KMS-11 (cell line): ENCODE results near the gene CALML3.

Experiments used
- H2AFZ ChIP-seq: fragments of 200-600 bp; sonication (generic); 2 replicates; pipeline ENCODE4 v1.6.1; 2016; ENCODE audit warnings: antibody characterized with exemption, mixed run types, low read depth
- H3K27ac ChIP-seq: fragments of 200-600 bp; sonication (generic); 2 replicates; pipeline ENCODE4 v1.6.1; 2016; ENCODE audit warnings: mild to moderate bottlenecking, mixed run types
- H3K27me3 ChIP-seq: fragments of 200-600 bp; sonication (generic); 2 replicates; pipeline ENCODE4 v1.6.1; 2017; ENCODE audit warnings: mild to moderate bottlenecking, low read depth, mixed run types, moderate library complexity; ENCODE audit not compliant: insufficient read depth
- H3K36me3 ChIP-seq: fragments of 200-600 bp; sonication (generic); 2 replicates; pipeline ENCODE4 v1.6.1; 2017; ENCODE audit warnings: mild to moderate bottlenecking, mixed run types; ENCODE audit not compliant: insufficient read depth
- H3K4me1 ChIP-seq: fragments of 200-600 bp; sonication (generic); 2 replicates; pipeline ENCODE4 v1.6.1; 2016; ENCODE audit warnings: mild to moderate bottlenecking, low read depth, mixed run types; ENCODE audit not compliant: poor library complexity, severe bottlenecking
- H3K4me2 ChIP-seq: fragments of 200-600 bp; sonication (generic); 2 replicates; pipeline ENCODE4 v1.7.0; 2016; ENCODE audit warnings: mild to moderate bottlenecking, mixed run types
- H3K4me3 ChIP-seq: fragments of 200-600 bp; sonication (generic); IDR thresholded peaks from 2 replicates; pipeline ENCODE4 v1.6.1; 2017; ENCODE audit warnings: low read depth, low read length, mixed read lengths; ENCODE audit not compliant: insufficient read depth
- H3K79me2 ChIP-seq: fragments of 200-600 bp; sonication (generic); 2 replicates; pipeline ENCODE4 v1.6.1; 2016; ENCODE audit warnings: low read depth, mixed run types; ENCODE audit not compliant: insufficient read depth
- H3K9ac ChIP-seq: fragments of 200-600 bp; sonication (generic); 2 replicates; pipeline ENCODE4 v1.6.1; 2016; ENCODE audit warnings: mild to moderate bottlenecking, mixed run types
- H4K20me1 ChIP-seq: fragments of 200-600 bp; sonication (generic); 2 replicates; pipeline ENCODE4 v1.6.1; 2016; ENCODE audit warnings: mild to moderate bottlenecking, mixed run types; ENCODE audit not compliant: insufficient read depth
- TF ChIP-seq, protein P1 (sequence below): fragments of 200-600 bp; sonication (generic); conservative IDR thresholded peaks from 2 replicates; pipeline ENCODE4 v1.6.1; 2017; ENCODE audit warnings: low read depth, mild to moderate bottlenecking, antibody characterized with exemption, low read length, moderate library complexity, mixed read lengths

The CALML3 gene

DNA sequence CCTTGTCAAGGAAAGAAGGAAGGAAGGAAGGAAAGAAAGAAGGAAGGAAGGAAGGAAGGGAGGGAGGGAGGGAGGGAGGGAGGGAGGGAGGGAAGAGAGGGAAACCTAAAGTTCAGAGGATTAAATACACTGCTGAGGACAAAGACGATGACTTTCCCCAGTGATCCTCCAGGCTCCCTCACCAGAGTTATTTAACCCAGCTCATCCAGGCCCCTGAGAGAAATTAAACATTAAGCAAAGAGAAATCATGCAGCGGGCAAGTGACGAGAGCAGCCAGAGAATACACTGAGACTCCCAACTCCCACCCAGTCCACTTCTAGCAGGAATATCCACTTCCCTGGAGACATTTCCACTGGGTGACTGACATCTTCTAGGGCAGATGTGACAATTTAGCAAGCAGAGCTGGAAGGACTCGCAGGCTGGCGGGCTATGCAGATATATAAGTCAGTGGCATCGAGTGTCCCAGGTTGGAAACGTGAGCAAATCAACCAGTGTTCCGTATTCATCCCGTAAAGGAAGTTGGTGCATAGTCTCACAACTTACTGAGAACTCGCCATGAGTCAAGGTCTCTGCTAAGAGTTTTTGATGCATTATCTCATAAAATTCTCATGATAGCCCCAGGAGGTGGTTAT, 48.7 kb downstream of the CALML3 start:
- Histone ChIP-seq H3K9ac (no peak overlapping the region), H3K27me3 (no peaks in the 10 kb centered on the region), H3K79me2 (no peaks in the 10 kb centered on the region), H3K27ac (no peak overlapping the region), H3K36me3 (no peaks in the 10 kb centered on the region), H4K20me1 (no peaks in the 10 kb centered on the region), H2AFZ (no peak overlapping the region), H3K4me2 (no peak overlapping the region), H3K4me1 (no peaks in the 10 kb centered on the region), H3K4me3 (no peak overlapping the region)
- TF ChIP-seq, protein P1, sequence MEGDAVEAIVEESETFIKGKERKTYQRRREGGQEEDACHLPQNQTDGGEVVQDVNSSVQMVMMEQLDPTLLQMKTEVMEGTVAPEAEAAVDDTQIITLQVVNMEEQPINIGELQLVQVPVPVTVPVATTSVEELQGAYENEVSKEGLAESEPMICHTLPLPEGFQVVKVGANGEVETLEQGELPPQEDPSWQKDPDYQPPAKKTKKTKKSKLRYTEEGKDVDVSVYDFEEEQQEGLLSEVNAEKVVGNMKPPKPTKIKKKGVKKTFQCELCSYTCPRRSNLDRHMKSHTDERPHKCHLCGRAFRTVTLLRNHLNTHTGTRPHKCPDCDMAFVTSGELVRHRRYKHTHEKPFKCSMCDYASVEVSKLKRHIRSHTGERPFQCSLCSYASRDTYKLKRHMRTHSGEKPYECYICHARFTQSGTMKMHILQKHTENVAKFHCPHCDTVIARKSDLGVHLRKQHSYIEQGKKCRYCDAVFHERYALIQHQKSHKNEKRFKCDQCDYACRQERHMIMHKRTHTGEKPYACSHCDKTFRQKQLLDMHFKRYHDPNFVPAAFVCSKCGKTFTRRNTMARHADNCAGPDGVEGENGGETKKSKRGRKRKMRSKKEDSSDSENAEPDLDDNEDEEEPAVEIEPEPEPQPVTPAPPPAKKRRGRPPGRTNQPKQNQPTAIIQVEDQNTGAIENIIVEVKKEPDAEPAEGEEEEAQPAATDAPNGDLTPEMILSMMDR: no peak

DNA sequence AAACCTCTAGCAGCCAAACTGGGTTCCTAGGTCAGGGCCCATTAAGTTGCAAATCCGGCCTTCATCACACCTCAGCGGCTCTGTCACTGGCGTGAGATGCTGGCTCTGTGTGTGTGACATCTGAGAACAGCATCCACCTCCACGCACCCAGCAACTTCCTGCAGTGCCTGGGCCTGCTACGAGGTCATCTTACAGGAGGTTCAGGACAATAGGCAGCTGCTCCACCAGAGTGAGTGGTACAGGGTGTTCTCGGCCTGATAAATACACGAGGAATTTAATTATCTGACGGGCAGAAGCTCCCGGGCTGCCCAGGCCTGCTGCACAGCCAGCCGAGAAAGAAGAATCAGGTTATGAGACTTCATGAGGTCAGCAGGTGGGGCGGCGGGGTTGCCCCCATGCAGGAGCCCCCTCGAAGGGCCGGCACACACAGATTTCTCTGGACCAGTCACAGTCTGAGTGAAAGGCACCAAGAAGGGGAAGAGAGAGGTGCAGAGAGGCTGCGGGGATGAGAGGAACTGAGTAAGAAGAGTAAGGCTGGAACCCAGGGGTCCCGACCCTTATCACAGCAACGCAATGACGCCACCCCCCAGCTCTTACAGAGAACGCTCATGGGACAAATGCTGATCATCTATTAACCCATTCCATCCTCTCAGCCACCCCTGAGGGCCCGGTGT, 49.3 kb downstream of the CALML3 start:
- Histone ChIP-seq H3K4me2 (no peak overlapping the region), H2AFZ (no peak overlapping the region), H3K27me3 (no peaks in the 10 kb centered on the region), H3K36me3 (no peaks in the 10 kb centered on the region), H3K79me2 (no peaks in the 10 kb centered on the region), H4K20me1 (no peaks in the 10 kb centered on the region), H3K4me1 (no peaks in the 10 kb centered on the region), H3K9ac (no peak overlapping the region), H3K4me3 (no peak overlapping the region), H3K27ac (no peak overlapping the region)
- TF ChIP-seq, protein P1: no peak

DNA sequence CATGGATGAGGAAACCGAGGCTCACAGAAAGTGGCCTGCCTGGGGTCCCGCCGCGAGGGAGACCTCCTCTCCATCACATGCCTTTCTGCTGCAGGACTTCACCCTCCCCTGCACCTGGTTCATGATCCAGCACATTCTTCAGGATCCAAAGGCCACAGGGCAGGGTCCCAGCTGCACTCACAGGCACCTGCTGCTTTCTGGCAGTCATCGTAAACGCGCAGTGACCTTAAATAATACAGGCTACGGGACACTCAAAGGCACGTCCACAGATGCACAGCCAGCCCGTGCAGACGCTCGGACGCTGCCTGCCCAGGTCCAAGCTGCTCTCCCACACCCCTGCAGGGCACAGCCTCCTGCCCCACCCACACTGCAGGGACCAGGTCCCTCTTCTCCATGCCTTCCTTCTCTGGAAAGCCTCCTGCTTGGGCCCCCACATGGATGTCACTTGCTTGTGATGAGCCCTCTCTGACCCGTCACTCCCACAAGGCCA, 49.9 kb downstream of the CALML3 start:
- Histone ChIP-seq H3K4me3 (no peak overlapping the region), H3K4me2 (no peak overlapping the region), H3K36me3 (no peaks in the 10 kb centered on the region), H3K27me3 (no peaks in the 10 kb centered on the region), H3K9ac (no peak overlapping the region), H3K79me2 (no peaks in the 10 kb centered on the region), H3K4me1 (peaks cover 3% of the 10 kb centered on the region), H2AFZ (no peak overlapping the region), H3K27ac (no peak overlapping the region), H4K20me1 (no peaks in the 10 kb centered on the region)
- TF ChIP-seq, protein P1: no peak

DNA sequence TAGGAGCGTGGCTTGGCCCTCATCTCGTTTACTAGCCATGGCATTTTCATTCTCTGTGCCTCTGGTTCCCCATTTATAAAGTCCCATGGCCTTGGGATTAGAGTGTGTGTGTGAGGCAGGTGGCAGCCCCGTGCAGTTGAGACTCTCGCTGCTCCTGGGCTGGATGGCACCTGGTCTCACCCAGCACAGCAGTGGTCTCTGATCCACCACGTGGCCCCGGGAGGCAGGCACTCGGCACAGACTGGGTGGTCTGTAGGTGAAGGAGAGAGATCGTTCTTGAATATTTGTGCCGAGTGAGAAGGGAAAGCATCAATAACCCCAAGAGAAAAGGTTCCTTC, 50.4 kb downstream of the CALML3 start:
- H3K79me2 ChIP-seq: no peaks in the 10 kb centered on the region
- H3K4me2 ChIP-seq: no peak overlapping the region
- no peaks in the 10 kb centered on the region for H3K36me3 ChIP-seq
- H4K20me1 ChIP-seq: no peaks in the 10 kb centered on the region
- H3K4me1 ChIP-seq: peaks cover 5% of the 10 kb centered on the region
- H3K27me3 ChIP-seq: no peaks in the 10 kb centered on the region
- H2AFZ ChIP-seq: no peak overlapping the region
- no peak overlapping the region for H3K9ac ChIP-seq
- TF ChIP-seq, protein P1: no peak
- H3K4me3 ChIP-seq: no peak overlapping the region
- no peak overlapping the region for H3K27ac ChIP-seq
